Fibroblast of lung (primary cell): ENCODE measurements around the gene ZNF831. TPM values are rescaled to one million over a fixed set of nuclear protein-coding genes. Genes with fewer than 3 reads are reported as not detected.

Experiments
- DNase-seq, 2 donors: peaks; one replicate each; pipeline versions ENCODE4 v3.0.0 to v3.0.0-alpha.2; 2010; ENCODE audit warnings: low read depth in 2 of 2
- H2AFZ ChIP-seq: 2 replicates; pipeline ENCODE4 v1.5.1; 2012; ENCODE audit warnings: low read length, control low read depth, inconsistent platforms
- H3K27ac ChIP-seq: 2 replicates; pipeline ENCODE4 v1.5.1; 2011; ENCODE audit warnings: low read length, control low read depth; ENCODE audit not compliant: insufficient read depth
- H3K27me3 ChIP-seq: 2 replicates; pipeline ENCODE4 v1.5.1; 2011; ENCODE audit warnings: mild to moderate bottlenecking, low read length; ENCODE audit not compliant: control insufficient read depth, insufficient read depth
- H3K36me3 ChIP-seq: 2 replicates; pipeline ENCODE4 v1.5.1; 2011; ENCODE audit warnings: low read length; ENCODE audit not compliant: control insufficient read depth, insufficient read depth
- H3K4me1 ChIP-seq: 2 replicates; pipeline ENCODE4 v1.5.1; 2011; ENCODE audit warnings: low read length; ENCODE audit not compliant: control insufficient read depth, insufficient read depth; ENCODE audit errors: extremely low read depth
- H3K4me2 ChIP-seq: 2 replicates; pipeline ENCODE4 v1.5.1; 2011; ENCODE audit warnings: low read length, control low read depth; ENCODE audit not compliant: insufficient read depth; ENCODE audit errors: extremely low read depth
- H3K4me3 ChIP-seq, 4 experiments: fragments of 200-600 bp in 1 of 4; sonication (generic) in 1 of 4; replicated peaks in 1 of 4; 2 replicates each; pipeline ENCODE4 v1.5.1; 2011 to 2016; ENCODE audit warnings: low read length in 4 of 4, low read depth in 3 of 4, mild to moderate bottlenecking in 3 of 4, control low read depth in 2 of 4, inconsistent platforms in 1 of 4, mixed read lengths in 1 of 4; ENCODE audit not compliant: insufficient read depth in 1 of 4; ENCODE audit errors: control extremely low read depth in 1 of 4
- H3K79me2 ChIP-seq: 2 replicates; pipeline ENCODE4 v1.5.1; 2012; ENCODE audit warnings: mild to moderate bottlenecking, low read length, inconsistent platforms; ENCODE audit not compliant: control insufficient read depth, insufficient read depth
- H3K9ac ChIP-seq: 2 replicates; pipeline ENCODE4 v1.5.1; 2011; ENCODE audit warnings: mild to moderate bottlenecking, low read length, control low read depth; ENCODE audit not compliant: insufficient read depth
- H3K9me3 ChIP-seq: 2 replicates; pipeline ENCODE4 v1.5.1; 2012; ENCODE audit warnings: low read depth, low read length; ENCODE audit not compliant: control insufficient read depth, insufficient read depth
- H4K20me1 ChIP-seq: 2 replicates; pipeline ENCODE4 v1.5.1; 2011; ENCODE audit warnings: low read length; ENCODE audit not compliant: control insufficient read depth, insufficient read depth; ENCODE audit errors: extremely low read depth
- EZH2 ChIP-seq: IDR thresholded peaks from 2 replicates; pipeline ENCODE4 v1.5.1; 2012; ENCODE audit warnings: low read length, control low read depth, mild to moderate bottlenecking; ENCODE audit errors: missing control alignments
- polyA plus RNA-seq, 2 donors: library from polyadenylated mRNA; depleted of rRNA in 1 of 2; stranded (reverse) in 1 of 2; unstranded in 1 of 2; fragments of >200 nt; gene quantifications; 2 replicates each; pipeline ENCODE4 v1.2.1, GENCODE V29; 2011 to 2012; ENCODE audit warnings: missing spikeins in 1 of 2
- total RNA-seq: library from RNA; depleted of rRNA; stranded (reverse); fragments of >200 nt; gene quantifications from 2 replicates; pipeline ENCODE4 v1.2.1, GENCODE V29; 2014
- TF ChIP-seq, protein P1 (sequence below), 2 donors: IDR thresholded peaks in 1 of 2; conservative IDR thresholded peaks in 1 of 2; 1 replicate in 1 of 2; 2 replicates in 1 of 2; pipeline ENCODE4 v1.5.1; 2011 to 2012; ENCODE audit warnings: low read length in 2 of 2, control low read depth in 1 of 2, inconsistent platforms in 1 of 2, low read depth in 1 of 2, mild to moderate bottlenecking in 1 of 2

ZNF831 gene
- total and polyA plus RNA-seq, 2 donors (not counting 1 experiment from before 2014, with no cell fraction given) = not detected

DNA sequence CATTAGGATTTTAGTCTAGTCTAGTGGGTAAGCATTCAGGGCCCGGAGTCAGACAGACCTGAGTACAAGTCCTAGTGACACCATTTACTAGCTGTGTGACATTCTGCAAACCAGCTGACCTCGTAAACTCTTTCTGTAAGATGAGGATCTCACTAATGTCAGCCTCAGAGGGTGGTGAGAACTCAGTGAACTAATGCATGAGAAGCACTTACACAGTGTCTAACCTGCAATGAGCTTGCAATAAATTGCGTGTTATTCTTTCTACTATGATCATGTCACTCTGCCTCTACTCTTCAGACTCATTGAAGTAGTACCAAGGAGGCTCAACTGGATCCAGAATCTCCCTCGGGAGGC lies 41.1 kb upstream of the ZNF831 start:
- TF ChIP-seq, protein P1, sequence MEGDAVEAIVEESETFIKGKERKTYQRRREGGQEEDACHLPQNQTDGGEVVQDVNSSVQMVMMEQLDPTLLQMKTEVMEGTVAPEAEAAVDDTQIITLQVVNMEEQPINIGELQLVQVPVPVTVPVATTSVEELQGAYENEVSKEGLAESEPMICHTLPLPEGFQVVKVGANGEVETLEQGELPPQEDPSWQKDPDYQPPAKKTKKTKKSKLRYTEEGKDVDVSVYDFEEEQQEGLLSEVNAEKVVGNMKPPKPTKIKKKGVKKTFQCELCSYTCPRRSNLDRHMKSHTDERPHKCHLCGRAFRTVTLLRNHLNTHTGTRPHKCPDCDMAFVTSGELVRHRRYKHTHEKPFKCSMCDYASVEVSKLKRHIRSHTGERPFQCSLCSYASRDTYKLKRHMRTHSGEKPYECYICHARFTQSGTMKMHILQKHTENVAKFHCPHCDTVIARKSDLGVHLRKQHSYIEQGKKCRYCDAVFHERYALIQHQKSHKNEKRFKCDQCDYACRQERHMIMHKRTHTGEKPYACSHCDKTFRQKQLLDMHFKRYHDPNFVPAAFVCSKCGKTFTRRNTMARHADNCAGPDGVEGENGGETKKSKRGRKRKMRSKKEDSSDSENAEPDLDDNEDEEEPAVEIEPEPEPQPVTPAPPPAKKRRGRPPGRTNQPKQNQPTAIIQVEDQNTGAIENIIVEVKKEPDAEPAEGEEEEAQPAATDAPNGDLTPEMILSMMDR (conservative IDR thresholded peaks at IDR 0.05 in 1 of 2, IDR thresholded peaks at IDR 0.05 in 1 of 2; ENCODE audit: low read depth in 1 of 2, low read length in 2 of 2) = no peak
- no peak for TF ChIP-seq EZH2
- Histone ChIP-seq H2AFZ (no peak overlapping the region), H4K20me1 (no peaks in the 10 kb centered on the region), H3K36me3 (no peaks in the 10 kb centered on the region), H3K79me2 (no peaks in the 10 kb centered on the region), H3K4me2 (no peak overlapping the region), H3K27ac (no peak overlapping the region), H3K4me3 (no peak overlapping the region), H3K9me3 (no peaks in the 10 kb centered on the region), H3K9ac (no peak overlapping the region), H3K4me1 (no peaks in the 10 kb centered on the region), H3K27me3 (no peaks in the 10 kb centered on the region)
- no peak for DNase-seq

DNA sequence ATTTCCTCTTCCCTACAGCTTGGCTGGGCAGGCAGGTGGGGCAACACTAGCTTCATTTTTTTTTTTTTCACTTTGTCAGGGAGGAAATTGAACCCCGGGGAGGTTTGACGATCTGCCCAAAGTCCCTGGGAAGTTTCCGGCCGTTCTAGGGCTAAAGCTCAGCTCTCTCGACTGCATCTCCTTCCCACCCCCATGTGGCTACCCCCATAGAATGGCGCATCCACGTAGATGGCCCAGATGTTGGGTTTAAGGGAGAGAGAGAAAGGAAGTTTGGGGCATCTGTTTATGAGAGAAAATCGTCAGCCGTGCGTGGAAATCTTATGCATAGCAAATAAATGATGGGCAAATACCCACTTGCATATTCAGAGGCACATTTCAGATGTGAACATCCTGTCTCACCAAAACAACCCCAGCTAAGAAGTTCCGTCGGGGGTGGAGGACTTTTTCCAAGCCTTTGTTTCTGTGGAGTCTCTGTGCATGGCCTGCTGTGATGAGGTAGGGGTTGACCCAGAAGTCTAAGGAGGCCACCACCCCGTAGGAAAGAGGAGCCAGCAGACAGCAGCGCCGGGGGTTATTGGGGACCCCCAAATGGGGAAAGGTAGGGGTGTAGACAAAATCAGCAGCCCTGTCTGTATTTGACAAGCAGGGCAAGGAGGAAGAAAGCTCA lies 40.5 kb upstream of the ZNF831 start:
- Histone ChIP-seq H3K9ac (no peak overlapping the region), H3K27ac (no peak overlapping the region), H3K79me2 (no peaks in the 10 kb centered on the region), H3K27me3 (no peaks in the 10 kb centered on the region), H2AFZ (no peak overlapping the region), H3K4me1 (no peaks in the 10 kb centered on the region), H3K9me3 (no peaks in the 10 kb centered on the region), H3K4me2 (no peak overlapping the region), H4K20me1 (no peaks in the 10 kb centered on the region), H3K4me3 (no peak overlapping the region), H3K36me3 (no peaks in the 10 kb centered on the region)
- DNase-seq = no peak
- TF ChIP-seq, protein P1 (conservative IDR thresholded peaks at IDR 0.05 in 1 of 2, IDR thresholded peaks at IDR 0.05 in 1 of 2; ENCODE audit: low read depth in 1 of 2, low read length in 2 of 2) = no peak
- TF ChIP-seq EZH2 = no peak

DNA sequence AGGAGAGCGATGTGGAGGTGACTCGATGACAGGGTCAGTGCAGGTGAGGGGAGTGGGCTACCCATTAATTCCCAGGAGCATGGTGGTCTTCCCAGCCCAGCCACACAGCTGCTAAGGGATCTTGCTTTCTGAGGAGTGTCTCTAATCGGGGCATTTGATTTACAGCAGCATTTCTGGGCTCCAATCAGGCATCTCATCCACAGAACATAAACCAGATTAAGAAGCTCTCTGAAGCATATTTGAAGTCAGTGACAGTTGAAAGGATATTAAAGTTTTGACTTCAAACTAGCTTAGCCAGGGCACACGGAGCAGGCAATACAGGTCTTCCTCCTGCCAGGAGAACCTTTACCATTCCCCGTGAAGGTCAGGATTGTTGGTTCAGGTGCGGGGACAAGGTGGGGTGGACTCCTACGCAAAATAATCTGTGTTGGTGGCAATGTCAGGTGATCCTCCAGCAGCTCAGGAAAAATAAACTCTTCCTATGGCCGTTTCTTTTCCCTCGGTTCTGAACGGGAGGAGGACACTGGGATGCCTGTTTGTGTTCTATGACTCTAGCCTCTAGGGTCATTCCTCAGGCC lies 39.9 kb upstream of the ZNF831 start:
- Histone ChIP-seq H4K20me1 (no peaks in the 10 kb centered on the region), H3K4me3 (no peak overlapping the region), H3K27ac (no peak overlapping the region), H3K27me3 (no peaks in the 10 kb centered on the region), H2AFZ (no peak overlapping the region), H3K9ac (no peak overlapping the region), H3K79me2 (no peaks in the 10 kb centered on the region), H3K9me3 (no peaks in the 10 kb centered on the region), H3K4me2 (no peak overlapping the region), H3K4me1 (no peaks in the 10 kb centered on the region), H3K36me3 (no peaks in the 10 kb centered on the region)
- no peak for DNase-seq
- no peak for TF ChIP-seq EZH2
- TF ChIP-seq, protein P1 (conservative IDR thresholded peaks at IDR 0.05 in 1 of 2, IDR thresholded peaks at IDR 0.05 in 1 of 2; ENCODE audit: low read depth in 1 of 2, low read length in 2 of 2) = no peak
